ENCODE measurements around the gene SEMA4C.
A peak's percentile ranks its signal among the peaks of the same experiment; 100 is the strongest.

The SEMA4C gene

GRCh38 chr2:96881349-96882195, 11.7 kb upstream of the SEMA4C start:
- DNase-seq (ENCODE audit: low spot score) = no peak

GRCh38 chr2:96880891-96881273, 11.0 kb upstream of the SEMA4C start:
- DNase-seq (ENCODE audit: low spot score) = no peak

DNA sequence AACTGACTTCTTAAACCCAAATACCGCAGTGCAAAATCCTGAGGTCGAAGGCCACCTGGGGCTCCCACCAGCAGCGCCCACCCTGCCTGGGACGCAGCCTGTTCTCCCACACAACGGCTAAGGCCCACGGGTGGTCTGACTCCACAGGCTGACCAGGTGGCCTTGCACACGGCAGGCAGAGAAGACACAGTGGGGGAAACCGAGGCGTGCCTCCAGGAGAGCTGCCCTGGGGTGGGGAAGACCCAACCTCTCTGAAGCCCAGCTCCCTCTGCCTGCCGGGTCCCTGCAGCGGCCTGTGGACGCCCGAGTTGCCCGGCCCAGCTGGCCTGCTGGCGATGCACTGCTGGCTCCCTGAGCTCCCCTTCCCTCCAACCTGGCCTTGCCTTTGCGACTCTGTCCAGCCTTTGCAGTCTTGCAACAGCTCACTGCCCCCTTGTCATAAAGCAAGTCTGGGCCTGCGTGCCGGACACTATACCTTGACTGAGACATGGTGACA, 9.7 kb upstream of the SEMA4C start:
- DNase-seq (ENCODE audit: low spot score) = no peak

DNA sequence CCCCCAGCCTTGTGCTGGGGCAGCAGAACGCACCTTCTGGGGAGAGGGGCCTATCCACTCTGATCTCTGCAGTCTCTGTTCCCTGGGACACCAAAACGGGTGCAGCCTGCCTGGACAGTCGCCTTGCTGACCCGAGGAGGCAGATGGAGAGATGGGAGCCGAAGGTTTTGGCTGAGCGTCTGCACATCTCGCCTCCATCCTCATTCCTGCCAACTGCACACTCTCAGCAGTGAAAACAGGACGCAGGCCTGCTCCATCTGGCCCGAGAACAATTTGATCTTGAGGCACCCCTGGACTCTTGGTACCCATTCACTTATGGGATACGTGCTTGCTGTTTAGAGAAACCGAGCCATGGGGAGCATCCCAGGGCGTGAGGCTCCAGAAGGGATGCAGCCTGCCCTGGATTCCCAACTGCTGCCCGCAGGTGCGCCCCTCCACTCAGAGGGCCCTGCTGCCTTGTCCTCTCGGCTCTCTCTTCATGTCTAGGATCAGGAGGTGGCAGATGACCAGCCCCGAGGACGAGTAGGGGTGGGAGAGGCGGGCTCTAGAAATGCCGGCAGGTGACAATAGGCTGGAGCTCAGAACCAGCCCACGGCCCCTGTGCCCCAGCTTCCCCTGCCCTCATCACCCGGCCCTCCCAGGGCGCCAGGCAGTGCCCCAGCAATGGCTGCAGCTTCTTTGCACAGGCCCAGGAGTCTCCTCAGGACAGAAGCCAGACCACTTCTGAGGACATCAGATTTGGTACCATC, 9.1 kb upstream of the SEMA4C start:
- no peak for DNase-seq (ENCODE audit: low spot score)

- no peak for DNase-seq (ENCODE audit: low spot score)
These were observed 8.3 kb upstream of the SEMA4C start for GRCh38 chr2:96878171-96878570.

DNA sequence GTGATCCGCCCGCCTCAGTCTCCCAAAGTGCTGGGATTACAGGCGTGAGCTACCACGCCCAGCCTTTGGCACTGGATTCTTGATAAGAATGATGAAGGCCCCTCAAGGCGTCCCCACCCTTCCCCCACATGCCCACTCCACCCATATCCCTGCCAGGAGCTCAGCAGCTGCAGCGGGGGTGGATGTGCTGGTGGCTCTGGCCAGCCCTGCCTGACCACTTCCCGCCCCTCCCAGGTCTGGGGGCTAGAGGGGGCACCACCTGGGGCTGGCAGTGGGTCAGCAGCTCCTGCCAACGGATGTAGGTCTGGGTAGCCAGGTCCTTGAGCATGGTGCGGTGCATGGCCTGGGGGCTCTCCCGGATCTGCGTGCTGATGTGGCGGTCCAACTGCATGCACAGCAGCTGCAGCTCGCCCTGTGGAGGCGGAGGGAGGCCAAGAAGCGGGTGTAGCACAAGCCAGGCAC, 7.8 kb upstream of the SEMA4C start:
- DNase-seq (ENCODE audit: low spot score) = no peak

GRCh38 chr2:96877042-96877451, 7.2 kb upstream of the SEMA4C start:
- DNase-seq (ENCODE audit: low spot score) = no peak

DNA sequence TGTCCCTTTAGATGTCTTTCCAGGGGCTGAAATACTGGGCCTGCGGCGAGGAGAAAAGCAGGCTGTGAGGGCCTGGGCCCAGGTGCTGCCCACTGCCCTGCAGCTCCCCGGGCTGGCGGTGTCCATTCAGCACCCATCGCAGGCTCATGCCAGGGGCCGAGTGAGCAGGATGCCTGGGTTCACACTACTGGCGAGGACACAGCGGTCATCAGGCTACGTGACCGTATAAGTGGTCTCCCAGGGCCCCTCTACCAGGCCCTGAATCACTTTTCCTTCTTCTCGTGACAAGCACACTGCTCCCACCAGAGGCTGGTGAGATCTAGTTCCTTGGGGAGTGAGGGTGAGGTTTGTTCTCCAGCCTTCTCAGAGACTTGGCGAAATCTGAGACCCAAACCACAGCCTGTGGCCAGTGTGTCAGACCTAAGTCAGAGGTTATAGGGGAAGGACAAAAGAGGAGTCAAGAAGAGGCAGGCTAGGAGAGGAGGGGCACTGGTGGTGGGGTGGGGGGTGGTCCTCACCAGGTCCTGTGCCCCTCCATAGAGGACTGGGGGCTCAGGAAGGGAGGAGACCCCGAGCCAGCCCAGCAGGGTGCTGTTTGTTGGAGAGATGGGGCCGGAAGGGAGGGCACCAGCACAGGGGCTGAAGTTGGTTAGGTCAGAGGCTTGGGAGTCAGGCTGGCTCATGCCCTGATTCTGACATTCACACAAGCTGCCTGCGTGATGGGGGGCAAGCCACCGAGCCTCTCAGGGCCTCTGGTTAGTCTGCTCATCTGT, 6.6 kb upstream of the SEMA4C start:
- no peak for DNase-seq (ENCODE audit: low spot score)

- no peak for DNase-seq (ENCODE audit: low spot score)
These were observed 5.8 kb upstream of the SEMA4C start for GRCh38 chr2:96875498-96876268.

DNA sequence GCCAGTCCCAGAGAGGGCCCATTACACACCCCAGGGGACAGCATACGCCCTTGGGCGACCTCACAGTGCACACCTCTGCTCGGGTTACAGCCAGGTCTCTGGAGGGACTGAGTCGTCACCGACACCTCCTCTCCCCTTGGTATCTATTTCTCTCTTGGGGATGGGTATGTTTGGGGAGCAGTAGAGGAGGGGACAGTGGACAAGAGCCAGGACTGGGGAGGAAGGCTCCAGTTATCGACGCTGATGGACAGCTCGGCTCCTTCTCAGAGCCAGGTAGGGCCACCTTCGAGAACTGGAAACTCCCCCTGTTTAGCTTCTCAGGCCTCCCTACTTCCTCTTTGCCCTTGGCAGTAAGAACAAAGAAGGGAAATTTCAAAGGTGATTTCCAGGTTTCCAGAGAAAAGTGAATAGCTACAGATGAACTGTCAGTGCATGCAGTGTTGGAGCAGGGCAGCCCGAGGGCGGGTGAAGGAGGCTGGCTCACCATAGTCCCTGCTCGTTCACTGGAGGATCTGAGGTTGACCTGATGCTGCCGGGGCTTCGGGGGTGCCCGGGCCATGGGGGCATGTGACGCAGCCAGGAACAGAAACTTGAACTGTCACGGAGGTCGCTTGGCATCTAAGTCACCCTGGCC, 4.4 kb upstream of the SEMA4C start:
- no peak for DNase-seq (ENCODE audit: low spot score)

- DNase-seq (ENCODE audit: low spot score) = peak; percentile 69
These were observed 3.8 kb upstream of the SEMA4C start for GRCh38 chr2:96873651-96874096.

DNA sequence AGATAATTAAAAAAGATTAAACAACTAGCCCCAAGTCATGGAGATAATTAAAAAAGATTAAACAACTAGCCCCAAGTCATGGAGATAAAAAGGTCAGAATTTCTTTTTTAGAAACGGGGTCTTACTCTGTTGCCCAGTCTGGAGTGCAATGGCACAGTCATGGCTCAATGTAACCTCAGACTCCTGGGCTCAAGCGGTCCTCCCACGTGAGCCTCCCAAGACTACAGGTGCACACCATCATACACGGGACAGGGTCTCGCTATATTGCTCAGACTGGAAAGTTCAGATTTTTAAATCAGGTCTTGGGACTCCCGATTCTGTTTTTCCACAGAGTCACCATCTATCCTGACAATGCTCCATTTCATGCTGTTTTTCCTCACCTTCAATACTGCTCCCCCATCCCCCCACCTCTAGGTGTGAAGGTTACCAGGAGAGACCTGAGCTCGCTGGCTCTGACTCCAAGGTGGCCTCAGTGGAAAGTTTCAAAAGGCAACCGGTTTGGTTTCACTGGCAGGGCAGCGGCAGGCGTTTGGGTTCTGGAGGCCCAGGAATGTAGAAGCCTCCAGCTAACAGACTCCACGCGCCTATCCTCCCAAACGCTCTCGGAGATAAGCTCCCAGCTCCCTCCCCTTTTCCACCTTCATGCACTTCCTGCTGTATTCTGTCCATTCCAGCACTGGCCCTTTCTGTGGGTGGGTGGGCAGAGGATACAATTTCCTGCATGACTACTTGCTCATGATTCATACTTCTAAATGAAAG, 2.9 kb upstream of the SEMA4C start:
- DNase-seq (ENCODE audit: low spot score) = no peak

DNA sequence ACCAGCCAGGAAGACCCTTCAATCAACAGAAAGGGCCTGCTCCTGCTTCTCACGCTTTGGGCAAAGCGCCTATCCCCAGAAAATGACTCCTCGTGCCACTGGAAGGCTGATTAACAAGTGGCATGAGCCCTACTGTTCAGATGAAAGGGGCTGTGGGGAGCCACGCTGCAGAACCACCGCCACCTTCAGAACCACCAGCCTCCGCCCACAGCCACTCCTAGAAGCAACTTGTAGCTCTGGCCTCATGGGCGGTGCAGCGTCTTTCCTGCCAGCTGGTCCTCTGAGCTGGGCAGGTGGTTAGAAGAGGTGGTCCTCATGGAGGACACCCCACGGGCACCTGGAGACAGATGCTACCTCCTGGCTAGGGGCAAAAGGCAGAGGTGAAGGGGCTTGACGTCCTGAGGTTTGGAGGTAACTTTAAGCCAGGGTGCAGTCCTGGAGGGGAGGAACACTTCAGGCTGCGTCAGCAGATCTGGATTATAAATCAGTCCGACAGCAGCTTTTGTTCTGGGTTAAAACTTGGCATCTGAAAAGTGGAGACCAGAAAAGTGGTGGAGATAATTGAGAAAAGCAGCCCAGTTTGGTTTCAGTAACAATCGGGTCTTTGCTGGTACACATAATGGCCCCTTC, 861 bp upstream of the SEMA4C start:
- no peak for DNase-seq (ENCODE audit: low spot score)

DNA sequence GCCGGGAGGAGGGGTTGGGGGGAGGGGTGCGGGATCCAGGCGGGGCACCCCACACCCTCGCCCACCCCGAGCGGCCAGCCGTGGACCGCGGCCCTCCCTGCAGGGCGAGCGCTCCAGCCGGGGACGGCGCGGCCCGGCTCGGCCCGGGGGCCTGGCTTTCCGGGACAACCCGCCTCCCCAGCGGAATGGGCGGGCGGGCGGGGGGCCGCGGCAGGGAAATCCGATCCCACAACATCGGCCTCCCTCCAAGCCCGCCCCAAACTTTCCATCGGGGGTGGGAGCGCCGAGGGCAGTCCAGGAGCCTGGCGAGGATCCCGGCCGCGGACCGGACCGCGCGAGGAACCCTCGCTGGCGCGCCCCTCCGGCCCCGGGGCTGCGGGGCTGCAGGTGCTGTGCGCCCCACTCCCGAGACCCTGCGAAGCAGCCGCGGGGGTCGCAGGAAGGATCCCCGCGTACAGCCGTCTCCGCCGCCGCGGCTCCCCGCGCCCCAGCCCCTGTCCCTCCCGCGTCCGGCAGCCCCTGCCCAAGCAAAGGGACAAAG, 529 bp downstream of the SEMA4C start:
- DNase-seq (ENCODE audit: low spot score) = no peak

DNA sequence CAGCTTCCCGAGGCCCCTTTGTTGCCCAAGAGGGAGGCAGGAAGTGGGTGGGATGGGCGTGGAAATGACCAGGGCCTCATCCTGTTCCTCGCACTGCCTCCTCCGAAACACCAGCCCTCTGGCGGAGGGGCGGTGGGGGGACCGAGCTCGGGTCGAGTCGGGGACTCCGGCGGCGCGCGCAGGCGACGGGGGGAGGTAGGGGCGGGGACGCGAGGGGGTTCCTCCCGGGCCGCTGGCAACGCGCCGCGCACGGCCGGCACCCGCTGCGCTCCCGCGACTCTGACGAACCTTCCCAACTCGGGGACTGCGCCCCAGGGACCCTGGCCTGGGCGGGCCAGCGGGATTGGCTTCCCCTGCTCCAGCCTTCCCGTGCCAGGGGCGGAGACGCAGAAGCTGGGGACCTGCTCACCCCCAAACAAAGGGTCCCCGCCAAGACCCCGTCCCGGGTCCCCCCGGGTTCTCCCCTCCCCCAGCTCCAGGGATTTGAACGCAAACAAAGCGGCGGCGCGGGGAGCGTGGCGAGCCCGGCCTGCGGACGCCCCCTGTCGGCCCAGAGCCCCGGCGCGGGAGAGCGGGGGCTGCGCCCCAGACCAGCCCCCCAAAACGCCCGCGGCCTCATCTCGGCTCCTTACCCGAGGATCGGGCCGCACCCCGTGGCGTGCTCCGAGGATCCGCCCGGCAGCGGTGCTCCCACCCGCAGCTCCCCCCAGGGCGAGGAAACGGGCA, 1.2 kb downstream of the SEMA4C start:
- DNase-seq (ENCODE audit: low spot score) = peak; percentile 79

DNA sequence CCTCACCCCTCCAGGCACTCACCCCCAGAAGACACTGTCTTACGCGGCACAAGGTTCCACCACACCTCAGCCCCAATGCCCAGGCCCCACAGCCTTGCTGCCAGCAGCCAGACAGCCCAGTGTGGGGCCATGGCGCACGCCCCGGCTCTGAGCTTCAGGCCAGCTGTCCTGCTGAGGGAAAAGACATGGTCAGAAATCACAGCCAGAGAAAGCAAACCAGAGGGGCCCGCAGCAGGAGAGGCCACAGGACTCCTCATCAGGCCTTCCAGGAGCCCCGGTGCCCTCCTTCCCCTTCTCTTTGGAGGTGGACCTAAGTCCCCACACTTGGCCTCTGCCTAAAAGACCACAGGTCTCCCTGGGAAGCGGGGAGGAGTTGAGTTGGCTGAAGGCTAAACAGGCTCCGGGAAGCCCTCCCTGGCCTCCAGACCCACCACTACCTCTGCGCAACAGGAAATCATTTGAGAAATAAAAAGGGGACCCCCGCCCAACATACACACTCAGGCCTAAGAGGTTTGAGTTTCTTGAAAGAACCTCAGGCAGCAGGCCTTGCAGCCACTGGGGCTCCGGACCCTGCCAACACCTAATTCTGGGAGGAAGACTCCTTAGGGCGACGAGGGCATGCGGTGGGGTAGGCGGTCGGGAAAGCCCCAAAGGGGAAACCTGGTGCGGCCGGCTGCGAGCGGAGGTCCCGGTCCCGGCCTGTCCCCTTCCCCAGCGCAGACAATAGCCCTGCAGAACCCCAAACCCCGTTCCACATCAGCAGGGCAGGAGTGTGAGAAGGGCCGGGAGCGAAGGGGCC, 1.9 kb downstream of the SEMA4C start:
- no peak for DNase-seq (ENCODE audit: low spot score)

DNA sequence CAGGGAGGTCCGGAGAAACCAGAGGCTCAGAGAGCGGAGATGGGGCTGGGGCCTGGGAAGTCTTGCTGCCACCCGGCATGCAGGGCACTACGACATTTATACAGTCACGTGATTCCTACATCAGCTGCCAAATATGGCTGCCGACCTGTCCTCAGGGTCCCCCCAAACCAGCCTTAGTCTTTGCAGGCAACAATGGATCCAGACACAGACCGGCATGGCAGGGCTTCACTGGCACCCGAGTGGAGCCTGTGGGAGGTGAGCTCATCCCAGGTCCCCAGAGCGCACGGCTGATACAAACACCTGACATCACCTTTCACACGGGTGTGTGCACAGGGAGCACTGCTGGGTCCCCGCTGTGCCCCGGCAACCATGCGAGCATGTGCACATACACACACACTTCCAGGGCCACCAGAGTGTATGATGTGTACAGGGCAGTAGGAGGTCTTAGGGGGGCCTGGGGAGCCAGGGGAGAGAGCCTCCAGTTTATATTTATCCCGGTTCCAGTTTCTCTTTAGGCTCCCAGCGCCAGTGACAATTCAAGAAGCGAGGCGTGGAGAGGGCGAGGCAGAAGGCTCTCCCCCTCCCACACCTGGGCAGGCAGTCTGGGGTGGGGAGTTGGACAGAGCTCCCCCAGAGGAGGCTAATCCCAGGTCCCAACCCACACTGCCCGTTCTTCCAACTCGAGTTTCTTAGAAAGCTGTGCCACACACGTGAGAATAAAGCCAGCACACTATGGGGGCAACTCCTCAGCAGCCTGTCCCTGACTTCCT, 2.7 kb downstream of the SEMA4C start:
- no peak for DNase-seq (ENCODE audit: low spot score)

Data from kidney capillary endothelial cell (primary cell).